Colonic mucosa (tissue), 4 donors: ENCODE results near the gene TRAPPC2. TPM values are rescaled to one million over a fixed set of nuclear protein-coding genes. Genes with fewer than 3 reads are reported as not detected.

Experiments
- DNase-seq: peaks from one replicate; pipeline ENCODE4 v3.0.0-alpha.2; 2020
- H3K27ac ChIP-seq: fragments of 200-600 bp; one replicate; pipeline ENCODE4 v1.8.0; 2021
- H3K27me3 ChIP-seq: fragments of 200-600 bp; one replicate; pipeline ENCODE4 v1.8.0; 2021
- H3K36me3 ChIP-seq: fragments of 200-600 bp; one replicate; pipeline ENCODE4 v1.8.0; 2021
- H3K4me1 ChIP-seq: fragments of 200-600 bp; one replicate; pipeline ENCODE4 v1.8.0; 2021; ENCODE audit warnings: mild to moderate bottlenecking
- H3K4me3 ChIP-seq: fragments of 200-600 bp; one replicate; pipeline ENCODE4 v1.8.0; 2021
- H3K9ac ChIP-seq, 2 donors: one replicate each; pipeline ENCODE4 v1.7.0; 2013; ENCODE audit warnings: control low read depth in 2 of 2, low read depth in 2 of 2, low read length in 2 of 2
- H3K9me3 ChIP-seq: fragments of 200-600 bp; one replicate; pipeline ENCODE4 v1.8.0; 2021
- intact Hi-C: fragments of 100-400 bp; cut with DNase I; formaldehyde crosslinking; loops from one replicate; pipeline ENCODE4 v1.14.1; 2022
- total RNA-seq, 2 donors: library from RNA; stranded (reverse); fragmentation: NEBNext Ultra II Directional in 1 of 2; extraction: Animal tissue kit (Norgen Biotek cat#: 25700) in 1 of 2; gene quantifications; one replicate each; pipeline ENCODE4 v1.2.1, GENCODE V29; 2021
- TF ChIP-seq, protein P1 (sequence below): fragments of 200-600 bp; IDR thresholded peaks from one replicate; pipeline ENCODE4 v1.8.0; 2022; ENCODE audit warnings: antibody characterized with exemption, mild to moderate bottlenecking
- donor health status: healthy.
- donor health status: DM: no; HTN: no; CAD: no.
- donor health status: DM: no; HTN: no; CAD: no.

Gene TRAPPC2
- total RNA-seq, 2 donors from 2014 or later = 20.4 to 20.9 TPM

GRCh38 chrX:13669246-13669737 lies 65.1 kb downstream of the TRAPPC2 start:
- H3K27me3 ChIP-seq = no peaks in the 10 kb centered on the region
- no peak overlapping the region for H3K9ac ChIP-seq
- no peaks in the 10 kb centered on the region for H3K36me3 ChIP-seq
- peak; percentile 82 for DNase-seq
- H3K9me3 ChIP-seq = no peaks in the 10 kb centered on the region
- intact Hi-C loops = no loop called here
- no peak overlapping the region for H3K4me3 ChIP-seq
- TF ChIP-seq, protein P1, sequence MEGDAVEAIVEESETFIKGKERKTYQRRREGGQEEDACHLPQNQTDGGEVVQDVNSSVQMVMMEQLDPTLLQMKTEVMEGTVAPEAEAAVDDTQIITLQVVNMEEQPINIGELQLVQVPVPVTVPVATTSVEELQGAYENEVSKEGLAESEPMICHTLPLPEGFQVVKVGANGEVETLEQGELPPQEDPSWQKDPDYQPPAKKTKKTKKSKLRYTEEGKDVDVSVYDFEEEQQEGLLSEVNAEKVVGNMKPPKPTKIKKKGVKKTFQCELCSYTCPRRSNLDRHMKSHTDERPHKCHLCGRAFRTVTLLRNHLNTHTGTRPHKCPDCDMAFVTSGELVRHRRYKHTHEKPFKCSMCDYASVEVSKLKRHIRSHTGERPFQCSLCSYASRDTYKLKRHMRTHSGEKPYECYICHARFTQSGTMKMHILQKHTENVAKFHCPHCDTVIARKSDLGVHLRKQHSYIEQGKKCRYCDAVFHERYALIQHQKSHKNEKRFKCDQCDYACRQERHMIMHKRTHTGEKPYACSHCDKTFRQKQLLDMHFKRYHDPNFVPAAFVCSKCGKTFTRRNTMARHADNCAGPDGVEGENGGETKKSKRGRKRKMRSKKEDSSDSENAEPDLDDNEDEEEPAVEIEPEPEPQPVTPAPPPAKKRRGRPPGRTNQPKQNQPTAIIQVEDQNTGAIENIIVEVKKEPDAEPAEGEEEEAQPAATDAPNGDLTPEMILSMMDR = no peak
- no peaks in the 10 kb centered on the region for H3K4me1 ChIP-seq
- peak overlapping the region; percentile 49 for H3K27ac ChIP-seq

GRCh38 chrX:13667919-13668318 lies 66.5 kb downstream of the TRAPPC2 start:
- no peak for DNase-seq
- no peaks in the 10 kb centered on the region for H3K27me3 ChIP-seq
- TF ChIP-seq, protein P1 = no peak
- no peaks in the 10 kb centered on the region for H3K4me1 ChIP-seq
- H3K36me3 ChIP-seq = no peaks in the 10 kb centered on the region
- no peak overlapping the region for H3K9ac ChIP-seq
- intact Hi-C loops = no loop called here
- H3K9me3 ChIP-seq = no peaks in the 10 kb centered on the region
- H3K4me3 ChIP-seq = no peak overlapping the region
- H3K27ac ChIP-seq = no peak overlapping the region

- Histone ChIP-seq H3K4me3 (no peak overlapping the region), H3K36me3 (no peaks in the 10 kb centered on the region), H3K27me3 (no peaks in the 10 kb centered on the region), H3K9me3 (no peaks in the 10 kb centered on the region), H3K9ac (no peak overlapping the region), H3K27ac (no peak overlapping the region), H3K4me1 (no peaks in the 10 kb centered on the region)
- intact Hi-C loops = no loop called here
- no peak for DNase-seq
- TF ChIP-seq, protein P1 = no peak
These were observed 67.6 kb downstream of the TRAPPC2 start for GRCh38 chrX:13666836-13667235.

GRCh38 chrX:13664020-13664419 lies 70.4 kb downstream of the TRAPPC2 start:
- Histone ChIP-seq H3K36me3 (no peaks in the 10 kb centered on the region), H3K27ac (no peak overlapping the region), H3K4me3 (no peak overlapping the region), H3K9me3 (no peaks in the 10 kb centered on the region), H3K4me1 (no peaks in the 10 kb centered on the region), H3K27me3 (no peaks in the 10 kb centered on the region), H3K9ac (no peak overlapping the region)
- TF ChIP-seq, protein P1 = no peak
- DNase-seq = no peak
- intact Hi-C loops = loop anchor here (5.0 kb wide), 1 partner anchor 368 kb away; no protein-coding TSS in a partner anchor

GRCh38 chrX:13662355-13662791 lies 72.0 kb downstream of the TRAPPC2 start:
- intact Hi-C loops = loop anchor here (5.0 kb wide), 1 partner anchor 370 kb away; no protein-coding TSS in a partner anchor
- TF ChIP-seq, protein P1 = no peak
- Histone ChIP-seq H3K27ac (peak overlapping the region; percentile 41), H3K4me3 (no peak overlapping the region), H3K27me3 (no peaks in the 10 kb centered on the region), H3K36me3 (no peaks in the 10 kb centered on the region), H3K4me1 (no peaks in the 10 kb centered on the region), H3K9ac (peak overlapping the region; percentile 20 to 29), H3K9me3 (no peaks in the 10 kb centered on the region)
- DNase-seq = no peak

Other genes with a start within 250 kb of the TRAPPC2 start
- under 1 TPM; 0.10 to 0.27 TPM for gene EGFL6, start 165.0 kb downstream of the TRAPPC2 start, total RNA-seq
- 1 to 10 TPM; 2.9 to 3.5 TPM for gene TCEANC, start 81.5 kb downstream of the TRAPPC2 start, total RNA-seq
- gene RAB9A, start 45.5 kb downstream of the TRAPPC2 start, total RNA-seq = 10 to 100 TPM; 23.0 to 67.1 TPM
- 10 to 100 TPM; 29.9 to 35.5 TPM for gene OFD1, start 128 bp upstream of the TRAPPC2 start, total RNA-seq
- gene GPM6B, start 82.5 kb upstream of the TRAPPC2 start, total RNA-seq = 1 to 10 TPM; 2.7 to 8.6 TPM